Fibroblast of lung (primary cell): Measurements from ENCODE around the gene TFE3.

Experiments used
- EZH2 ChIP-seq: IDR thresholded peaks from 2 replicates; pipeline ENCODE4 v1.5.1; 2012; ENCODE audit warnings: low read length, control low read depth, mild to moderate bottlenecking; ENCODE audit errors: missing control alignments
- TF ChIP-seq, protein P1 (sequence below), 2 donors: IDR thresholded peaks in 1 of 2; conservative IDR thresholded peaks in 1 of 2; 1 replicate in 1 of 2; 2 replicates in 1 of 2; pipeline ENCODE4 v1.5.1; 2011 to 2012; ENCODE audit warnings: low read length in 2 of 2, control low read depth in 1 of 2, inconsistent platforms in 1 of 2, low read depth in 1 of 2, mild to moderate bottlenecking in 1 of 2

GRCh38 chrX:49064303-49064702, 21.1 kb upstream of the TFE3 start:
- TF ChIP-seq, protein P1, sequence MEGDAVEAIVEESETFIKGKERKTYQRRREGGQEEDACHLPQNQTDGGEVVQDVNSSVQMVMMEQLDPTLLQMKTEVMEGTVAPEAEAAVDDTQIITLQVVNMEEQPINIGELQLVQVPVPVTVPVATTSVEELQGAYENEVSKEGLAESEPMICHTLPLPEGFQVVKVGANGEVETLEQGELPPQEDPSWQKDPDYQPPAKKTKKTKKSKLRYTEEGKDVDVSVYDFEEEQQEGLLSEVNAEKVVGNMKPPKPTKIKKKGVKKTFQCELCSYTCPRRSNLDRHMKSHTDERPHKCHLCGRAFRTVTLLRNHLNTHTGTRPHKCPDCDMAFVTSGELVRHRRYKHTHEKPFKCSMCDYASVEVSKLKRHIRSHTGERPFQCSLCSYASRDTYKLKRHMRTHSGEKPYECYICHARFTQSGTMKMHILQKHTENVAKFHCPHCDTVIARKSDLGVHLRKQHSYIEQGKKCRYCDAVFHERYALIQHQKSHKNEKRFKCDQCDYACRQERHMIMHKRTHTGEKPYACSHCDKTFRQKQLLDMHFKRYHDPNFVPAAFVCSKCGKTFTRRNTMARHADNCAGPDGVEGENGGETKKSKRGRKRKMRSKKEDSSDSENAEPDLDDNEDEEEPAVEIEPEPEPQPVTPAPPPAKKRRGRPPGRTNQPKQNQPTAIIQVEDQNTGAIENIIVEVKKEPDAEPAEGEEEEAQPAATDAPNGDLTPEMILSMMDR (conservative IDR thresholded peaks at IDR 0.05 in 1 of 2, IDR thresholded peaks at IDR 0.05 in 1 of 2; ENCODE audit: low read depth in 1 of 2, low read length in 2 of 2), result no peak
- TF ChIP-seq EZH2, result no peak
